Heart left ventricle (tissue), 13 donors: Measurements from ENCODE around the gene PRKCA.

ENCODE experiments used
- CTCF ChIP-seq, 12 donors: fragments of 200-600 bp; sonication (generic) in 4 of 12; IDR thresholded peaks; one replicate each; pipeline versions ENCODE4 v1.5.0 to v1.8.0; 2018 to 2022; ENCODE audit warnings: antibody characterized with exemption in 12 of 12, mild to moderate bottlenecking in 5 of 12
- POLR2A ChIP-seq, 2 donors: fragments of 450-650 bp; IDR thresholded peaks; one replicate each; pipeline ENCODE4 v1.6.1; 2017; ENCODE audit warnings: antibody characterized with exemption in 2 of 2, mild to moderate bottlenecking in 2 of 2, moderate library complexity in 2 of 2
- donor health status: ischemic (EF 13 %, LVEDD 7.1; RV severe dilation, severe dysfunction).
- donor health status: DM: no; HTN: yes; CAD: no.
- donor health status: DM: no; HTN: no; CAD: no.
- donor health status: ischemic (EF 25% LVEDD 6.9; RV normal size, moderate dysfunction).
- donor health status: ischemic (EF 25% LVEDD 5.7; RV mildly dilated, moderate dysfunction).
- donor health status: ischemic (EF 35%, LVEDD 5.7; RV mildly dilated, moderate dysfunction).
- donor health status: nonischemic (EF 11% LVEDD 7.7; RV severe dilation, severe dysfunction).
- donor health status: DM: yes; HTN: yes; CAD: no.
- donor health status: PGD.
- donor health status: ischemic (EF 29% LVEDD 5.4; RV normal size, mild dysfunction).
- donor health status: nonischemic (EF 23%, LVEDD 6.1; RV moderate dilation, normal function).

- TF ChIP-seq CTCF (IDR thresholded peaks at IDR 0.05) (no peak), POLR2A (IDR thresholded peaks at IDR 0.05) (no peak)
Measured at GRCh38 chr17:66611397-66611796, 309.0 kb downstream of the PRKCA start.
